K562 (cell line): Measurements from ENCODE around the gene NPY5R.

Experiments
- BACH1 ChIP-seq: fragments of 200-800 bp; sonication (Bioruptor generic); IDR thresholded peaks from 2 replicates; pipeline ENCODE4 v1.6.1; 2016; ENCODE audit warnings: missing genetic modification characterization, missing compliant biosample characterization
- LEF1 ChIP-seq: fragments of 450-650 bp; IDR thresholded peaks from 2 replicates; pipeline ENCODE4 v1.6.1; 2016; ENCODE audit warnings: mild to moderate bottlenecking
- RAD21 ChIP-seq, 2 experiments: fragments of 250-450 bp in 1 of 2; fragments of 450-650 bp in 1 of 2; sonication (Bioruptor Pico) in 1 of 2; formaldehyde crosslinking in 1 of 2; IDR thresholded peaks in 1 of 2; conservative IDR thresholded peaks in 1 of 2; 2 replicates each; pipeline versions ENCODE4 v1.4.0 to v1.8.0; 2020 to 2022; ENCODE audit warnings: mild to moderate bottlenecking in 2 of 2, moderate library complexity in 1 of 2
- ZBTB7A ChIP-seq: IDR thresholded peaks from 2 replicates; pipeline ENCODE4 v1.6.1; 2011; ENCODE audit warnings: low read depth, mild to moderate bottlenecking, low read length, moderate library complexity, borderline replicate concordance; ENCODE audit not compliant: control insufficient read depth
- ZNF24 ChIP-seq: fragments of 450-650 bp; IDR thresholded peaks from 2 replicates; pipeline ENCODE4 v1.6.1; 2016
- TF ChIP-seq, protein P1 (sequence below): fragments of 200-800 bp; sonication (Bioruptor generic); IDR thresholded peaks from 2 replicates; pipeline ENCODE4 v1.6.1; 2016; ENCODE audit warnings: missing genetic modification characterization, missing compliant biosample characterization

DNA sequence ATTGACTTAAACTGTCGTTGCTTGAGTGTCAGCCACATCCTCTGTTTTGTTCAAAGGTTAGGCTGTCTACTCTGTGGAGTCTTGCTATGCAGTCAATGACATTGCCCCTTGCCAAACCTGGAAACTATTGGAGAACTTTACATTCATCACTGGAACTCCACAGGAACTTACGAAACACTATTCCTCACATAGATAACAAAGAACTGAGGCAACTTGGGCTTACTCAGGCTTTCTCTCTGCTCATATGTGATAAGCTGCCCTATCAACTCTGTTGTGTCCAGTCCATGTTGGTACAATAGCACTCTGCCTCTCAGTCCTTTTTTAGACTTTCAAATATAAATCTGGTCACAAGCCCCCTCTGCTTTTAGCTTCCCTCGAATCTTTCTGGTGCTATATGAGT lies 9.4 kb downstream of the NPY5R start:
- no peak for TF ChIP-seq RAD21 (CRISPR knock-in tag; conservative IDR thresholded peaks at IDR 0.05 in 1 of 2, IDR thresholded peaks at IDR 0.05 in 1 of 2)
- no peak for TF ChIP-seq ZBTB7A
- TF ChIP-seq, protein P1, sequence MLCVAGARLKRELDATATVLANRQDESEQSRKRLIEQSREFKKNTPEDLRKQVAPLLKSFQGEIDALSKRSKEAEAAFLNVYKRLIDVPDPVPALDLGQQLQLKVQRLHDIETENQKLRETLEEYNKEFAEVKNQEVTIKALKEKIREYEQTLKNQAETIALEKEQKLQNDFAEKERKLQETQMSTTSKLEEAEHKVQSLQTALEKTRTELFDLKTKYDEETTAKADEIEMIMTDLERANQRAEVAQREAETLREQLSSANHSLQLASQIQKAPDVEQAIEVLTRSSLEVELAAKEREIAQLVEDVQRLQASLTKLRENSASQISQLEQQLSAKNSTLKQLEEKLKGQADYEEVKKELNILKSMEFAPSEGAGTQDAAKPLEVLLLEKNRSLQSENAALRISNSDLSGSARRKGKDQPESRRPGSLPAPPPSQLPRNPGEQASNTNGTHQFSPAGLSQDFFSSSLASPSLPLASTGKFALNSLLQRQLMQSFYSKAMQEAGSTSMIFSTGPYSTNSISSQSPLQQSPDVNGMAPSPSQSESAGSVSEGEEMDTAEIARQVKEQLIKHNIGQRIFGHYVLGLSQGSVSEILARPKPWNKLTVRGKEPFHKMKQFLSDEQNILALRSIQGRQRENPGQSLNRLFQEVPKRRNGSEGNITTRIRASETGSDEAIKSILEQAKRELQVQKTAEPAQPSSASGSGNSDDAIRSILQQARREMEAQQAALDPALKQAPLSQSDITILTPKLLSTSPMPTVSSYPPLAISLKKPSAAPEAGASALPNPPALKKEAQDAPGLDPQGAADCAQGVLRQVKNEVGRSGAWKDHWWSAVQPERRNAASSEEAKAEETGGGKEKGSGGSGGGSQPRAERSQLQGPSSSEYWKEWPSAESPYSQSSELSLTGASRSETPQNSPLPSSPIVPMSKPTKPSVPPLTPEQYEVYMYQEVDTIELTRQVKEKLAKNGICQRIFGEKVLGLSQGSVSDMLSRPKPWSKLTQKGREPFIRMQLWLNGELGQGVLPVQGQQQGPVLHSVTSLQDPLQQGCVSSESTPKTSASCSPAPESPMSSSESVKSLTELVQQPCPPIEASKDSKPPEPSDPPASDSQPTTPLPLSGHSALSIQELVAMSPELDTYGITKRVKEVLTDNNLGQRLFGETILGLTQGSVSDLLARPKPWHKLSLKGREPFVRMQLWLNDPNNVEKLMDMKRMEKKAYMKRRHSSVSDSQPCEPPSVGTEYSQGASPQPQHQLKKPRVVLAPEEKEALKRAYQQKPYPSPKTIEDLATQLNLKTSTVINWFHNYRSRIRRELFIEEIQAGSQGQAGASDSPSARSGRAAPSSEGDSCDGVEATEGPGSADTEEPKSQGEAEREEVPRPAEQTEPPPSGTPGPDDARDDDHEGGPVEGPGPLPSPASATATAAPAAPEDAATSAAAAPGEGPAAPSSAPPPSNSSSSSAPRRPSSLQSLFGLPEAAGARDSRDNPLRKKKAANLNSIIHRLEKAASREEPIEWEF (CRISPR knock-in tag): no peak
- TF ChIP-seq BACH1: no peak
- no peak for TF ChIP-seq LEF1
- no peak for TF ChIP-seq ZNF24
